Measurements from ENCODE around the gene SAMD10. TPM values are rescaled to one million over a fixed set of nuclear protein-coding genes. Genes with fewer than 3 reads are reported as not detected.
"Not testable (repeated sequence)": the region's sequence is repeated elsewhere in the genome, so short reads cannot be mapped to it uniquely, and the experiment has no call there.

SAMD10 gene
- total RNA-seq, 2 donors from 2014 or later: 2.7 to 3.8 TPM

GRCh38 chr20:63932606-63933160 is 46.8 kb downstream of the SAMD10 start:
- DNase-seq: no peak
- no peak for ATAC-seq
- intact Hi-C loops (cut with DNase I): no loop called here

GRCh38 chr20:63931735-63932134 is 47.7 kb downstream of the SAMD10 start:
- intact Hi-C loops (cut with DNase I): no loop called here
- ATAC-seq: no peak
- no peak for DNase-seq

- DNase-seq: peak; percentile 73
- intact Hi-C loops (cut with DNase I): no loop called here
- peak; percentile 81 to 90 for ATAC-seq
Measured at GRCh38 chr20:63930971-63931553, 48.4 kb downstream of the SAMD10 start.

- intact Hi-C loops (cut with DNase I); ATAC-seq; DNase-seq: not testable (repeated sequence)
Measured at GRCh38 chr20:63929473-63929883, 50.0 kb downstream of the SAMD10 start.

- no peak for ATAC-seq
- no peak for DNase-seq
- intact Hi-C loops (cut with DNase I): no loop called here
Measured at GRCh38 chr20:63929071-63929470, 50.4 kb downstream of the SAMD10 start.

GRCh38 chr20:63926298-63926697 is 53.1 kb downstream of the SAMD10 start:
- DNase-seq: no peak
- intact Hi-C loops (cut with DNase I): no loop called here

GRCh38 chr20:63924241-63924640 is 55.2 kb downstream of the SAMD10 start:
- intact Hi-C loops (cut with DNase I): no loop called here
- DNase-seq: no peak
- ATAC-seq: no peak

More at GRCh38 chr20:63926298-63926697, 53.1 kb downstream of the SAMD10 start:
- ATAC-seq: no peak

Small RNA genes within 50 kb of the gene (microRNA-seq; reads per million reads assigned to microRNA genes)
- gene MIR1914 (0 reads per million in 2 donors), gene MIR647 (0 reads per million in 2 donors)

Other genes with a start within 250 kb of the SAMD10 start
- gene LIME1, start 243.0 kb downstream of the SAMD10 start, total RNA-seq: 1 to 10 TPM; 3.6 to 3.7 TPM
- 10 to 100 TPM; 47.9 to 71.0 TPM for gene SLC2A4RG, start 239.9 kb downstream of the SAMD10 start, total RNA-seq
- gene ZBTB46, start 148.4 kb downstream of the SAMD10 start, total RNA-seq: 10 to 100 TPM; 12.7 to 17.0 TPM
- gene ABHD16B, start 118.1 kb downstream of the SAMD10 start, total RNA-seq: not detected
- 10 to 100 TPM; 67.5 to 68.7 TPM for gene TPD52L2, start 114.4 kb downstream of the SAMD10 start, total RNA-seq
- gene DNAJC5, start 84.5 kb downstream of the SAMD10 start, total RNA-seq: 10 to 100 TPM; 41.9 to 53.4 TPM
- gene UCKL1, start 23.2 kb downstream of the SAMD10 start, total RNA-seq: 10 to 100 TPM; 30.8 to 32.4 TPM
- gene ZNF512B, start 9.7 kb downstream of the SAMD10 start, total RNA-seq: 10 to 100 TPM; 11.7 to 14.5 TPM
- 10 to 100 TPM; 38.8 to 43.9 TPM for gene PRPF6, start 1.5 kb upstream of the SAMD10 start, total RNA-seq
- 1 to 10 TPM in 1 of 2 donors, under 1 TPM in 1; 0.29 to 1.0 TPM for gene C20orf204, start 56.5 kb upstream of the SAMD10 start, total RNA-seq
- 10 to 100 TPM; 39.4 to 83.4 TPM for gene SOX18, start 70.0 kb upstream of the SAMD10 start, total RNA-seq
- gene TCEA2, start 83.6 kb upstream of the SAMD10 start, total RNA-seq: 10 to 100 TPM; 44.7 to 46.4 TPM
- gene RGS19, start 99.9 kb upstream of the SAMD10 start, total RNA-seq: 1 to 10 TPM; 9.7 to 10.0 TPM
- under 1 TPM; 0.71 to 0.97 TPM for gene OPRL1, start 100.4 kb upstream of the SAMD10 start, total RNA-seq
- under 1 TPM in 1 of 2 donors, not detected in 1; 0.41 TPM for gene LKAAEAR1, start 104.8 kb upstream of the SAMD10 start, total RNA-seq
- gene NPBWR2, start 127.9 kb upstream of the SAMD10 start, total RNA-seq: not detected
- under 1 TPM; 0.21 to 0.34 TPM for gene MYT1, start 184.8 kb upstream of the SAMD10 start, total RNA-seq